ENCODE results near the gene CRB3. TPM values are rescaled to one million over a fixed set of nuclear protein-coding genes. Genes with fewer than 3 reads are reported as not detected.
A peak's percentile ranks its signal among the peaks of the same experiment; 100 is the strongest.

CRB3 gene
- total RNA-seq, 1 donor: not detected

DNA sequence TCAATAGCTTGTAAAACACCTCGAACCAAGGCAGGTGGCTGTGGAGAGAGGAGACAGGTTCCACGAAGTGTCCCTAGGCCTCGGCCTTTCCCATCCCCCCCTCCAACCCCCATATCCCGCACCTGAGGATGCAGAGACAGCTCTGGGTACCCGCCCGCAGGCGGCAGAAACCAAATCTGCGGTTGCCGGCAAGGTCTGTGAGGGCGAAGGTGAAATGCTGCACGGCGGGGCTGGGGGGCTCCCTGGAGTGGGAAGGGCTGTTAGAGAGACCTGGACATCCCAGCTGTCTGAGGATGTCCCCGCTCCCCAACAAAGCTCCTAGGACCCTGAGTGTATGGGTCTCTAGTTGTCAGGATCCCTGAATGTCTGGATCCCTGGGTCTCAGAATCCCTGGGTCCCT lies 14.7 kb downstream of the CRB3 start:
- Histone ChIP-seq H3K27ac (ENCODE audit: low read depth, low read length) (no peak overlapping the region), H4K20me1 (ENCODE audit: insufficient read depth, low read length) (no peaks in the 10 kb centered on the region), H3K36me3 (ENCODE audit: insufficient read depth, low read length) (no peaks in the 10 kb centered on the region), H3K4me2 (ENCODE audit: insufficient read depth, low read length) (no peak overlapping the region), H3K9me3 (ENCODE audit: low read depth, low read length) (no peaks in the 10 kb centered on the region), H3K27me3 (ENCODE audit: insufficient read depth, low read length) (peaks cover 9% of the 10 kb centered on the region), H3K4me3 (ENCODE audit: insufficient read depth, low read length) (no peak overlapping the region), H2AFZ (ENCODE audit: low read length) (no peak overlapping the region), H3K79me2 (ENCODE audit: insufficient read depth, low read length) (no peaks in the 10 kb centered on the region), H3K4me1 (ENCODE audit: insufficient read depth, low read length) (no peaks in the 10 kb centered on the region)
- TF ChIP-seq, protein P1, sequence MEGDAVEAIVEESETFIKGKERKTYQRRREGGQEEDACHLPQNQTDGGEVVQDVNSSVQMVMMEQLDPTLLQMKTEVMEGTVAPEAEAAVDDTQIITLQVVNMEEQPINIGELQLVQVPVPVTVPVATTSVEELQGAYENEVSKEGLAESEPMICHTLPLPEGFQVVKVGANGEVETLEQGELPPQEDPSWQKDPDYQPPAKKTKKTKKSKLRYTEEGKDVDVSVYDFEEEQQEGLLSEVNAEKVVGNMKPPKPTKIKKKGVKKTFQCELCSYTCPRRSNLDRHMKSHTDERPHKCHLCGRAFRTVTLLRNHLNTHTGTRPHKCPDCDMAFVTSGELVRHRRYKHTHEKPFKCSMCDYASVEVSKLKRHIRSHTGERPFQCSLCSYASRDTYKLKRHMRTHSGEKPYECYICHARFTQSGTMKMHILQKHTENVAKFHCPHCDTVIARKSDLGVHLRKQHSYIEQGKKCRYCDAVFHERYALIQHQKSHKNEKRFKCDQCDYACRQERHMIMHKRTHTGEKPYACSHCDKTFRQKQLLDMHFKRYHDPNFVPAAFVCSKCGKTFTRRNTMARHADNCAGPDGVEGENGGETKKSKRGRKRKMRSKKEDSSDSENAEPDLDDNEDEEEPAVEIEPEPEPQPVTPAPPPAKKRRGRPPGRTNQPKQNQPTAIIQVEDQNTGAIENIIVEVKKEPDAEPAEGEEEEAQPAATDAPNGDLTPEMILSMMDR (IDR thresholded peaks at IDR 0.05; ENCODE audit: extremely low read depth, low read depth, low read length): no peak
- DNase-seq (ENCODE audit: insufficient read length, low spot score, missing footprints): peak; percentile 8

DNA sequence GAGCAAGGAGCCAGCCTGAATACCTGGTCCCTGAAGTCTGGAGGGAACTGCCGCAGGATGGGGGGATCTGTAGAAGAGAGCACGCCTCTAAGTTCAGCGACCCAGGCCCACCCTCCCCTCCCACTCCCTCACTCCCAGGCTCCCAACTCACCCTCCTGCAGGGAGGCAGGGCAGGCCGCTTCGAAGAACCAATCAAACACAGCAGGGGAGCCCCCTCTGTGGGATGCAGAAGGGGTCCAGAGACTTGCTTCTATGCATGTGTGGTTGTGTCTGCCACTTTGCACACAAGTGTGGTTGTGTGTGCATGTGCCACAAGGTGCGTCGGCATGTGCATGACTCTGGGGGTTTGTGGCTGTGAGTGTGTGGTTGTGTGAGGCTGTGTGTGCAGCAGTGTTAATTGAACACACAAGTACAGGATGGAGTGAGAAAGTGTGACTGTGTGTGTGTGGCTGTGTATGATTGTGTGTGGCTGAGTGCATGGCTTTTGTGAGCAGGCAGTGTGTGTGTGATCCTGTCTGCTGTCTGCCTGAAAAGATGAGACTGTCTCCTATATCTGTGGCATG lies 15.8 kb downstream of the CRB3 start:
- no peaks in the 10 kb centered on the region for H3K9me3 ChIP-seq (ENCODE audit: low read depth, low read length)
- no peaks in the 10 kb centered on the region for H3K36me3 ChIP-seq (ENCODE audit: insufficient read depth, low read length)
- no peak overlapping the region for H3K4me2 ChIP-seq (ENCODE audit: insufficient read depth, low read length)
- H3K4me3 ChIP-seq (ENCODE audit: insufficient read depth, low read length): no peak overlapping the region
- peak; percentile 66 for DNase-seq (ENCODE audit: insufficient read length, low spot score, missing footprints)
- peaks cover 5% of the 10 kb centered on the region for H3K27me3 ChIP-seq (ENCODE audit: insufficient read depth, low read length)
- H2AFZ ChIP-seq (ENCODE audit: low read length): no peak overlapping the region
- no peak overlapping the region for H3K27ac ChIP-seq (ENCODE audit: low read depth, low read length)
- TF ChIP-seq, protein P1 (IDR thresholded peaks at IDR 0.05; ENCODE audit: extremely low read depth, low read depth, low read length): no peak
- H3K4me1 ChIP-seq (ENCODE audit: insufficient read depth, low read length): no peaks in the 10 kb centered on the region
- H3K79me2 ChIP-seq (ENCODE audit: insufficient read depth, low read length): no peaks in the 10 kb centered on the region
- no peaks in the 10 kb centered on the region for H4K20me1 ChIP-seq (ENCODE audit: insufficient read depth, low read length)

DNA sequence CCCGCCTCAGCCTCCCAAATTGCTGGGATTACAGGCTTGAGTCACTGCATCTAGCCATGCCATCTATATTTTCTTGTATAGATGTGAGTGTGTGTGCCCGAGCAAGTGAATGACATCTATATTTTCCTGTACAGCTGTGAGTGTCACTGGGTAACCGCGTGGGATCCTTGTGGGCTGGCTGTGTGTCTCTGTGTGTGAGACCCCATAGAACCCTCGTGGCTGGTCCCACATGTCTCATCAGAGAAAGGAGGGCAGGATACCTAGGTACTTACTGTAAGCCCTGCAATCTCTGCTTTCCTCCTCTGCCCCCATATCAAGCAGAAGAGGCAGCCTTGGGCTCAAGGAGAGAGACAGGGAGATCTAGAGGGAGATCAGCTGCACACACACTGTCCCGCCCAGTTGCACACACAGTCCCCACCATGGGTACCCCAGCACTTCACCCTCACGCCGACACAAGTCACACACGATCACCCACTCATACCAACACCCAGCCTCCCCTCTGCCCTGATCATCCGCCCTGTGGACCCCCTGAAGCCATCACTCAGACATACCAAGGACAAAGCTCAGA lies 16.9 kb downstream of the CRB3 start:
- H3K27me3 ChIP-seq (ENCODE audit: insufficient read depth, low read length): no peaks in the 10 kb centered on the region
- H2AFZ ChIP-seq (ENCODE audit: low read length): no peak overlapping the region
- no peak overlapping the region for H3K27ac ChIP-seq (ENCODE audit: low read depth, low read length)
- no peaks in the 10 kb centered on the region for H4K20me1 ChIP-seq (ENCODE audit: insufficient read depth, low read length)
- DNase-seq (ENCODE audit: insufficient read length, low spot score, missing footprints): peak; percentile 45
- H3K79me2 ChIP-seq (ENCODE audit: insufficient read depth, low read length): no peaks in the 10 kb centered on the region
- no peak overlapping the region for H3K4me2 ChIP-seq (ENCODE audit: insufficient read depth, low read length)
- no peaks in the 10 kb centered on the region for H3K9me3 ChIP-seq (ENCODE audit: low read depth, low read length)
- H3K36me3 ChIP-seq (ENCODE audit: insufficient read depth, low read length): no peaks in the 10 kb centered on the region
- H3K4me1 ChIP-seq (ENCODE audit: insufficient read depth, low read length): no peaks in the 10 kb centered on the region
- H3K4me3 ChIP-seq (ENCODE audit: insufficient read depth, low read length): no peak overlapping the region
- TF ChIP-seq, protein P1 (IDR thresholded peaks at IDR 0.05; ENCODE audit: extremely low read depth, low read depth, low read length): no peak

DNA sequence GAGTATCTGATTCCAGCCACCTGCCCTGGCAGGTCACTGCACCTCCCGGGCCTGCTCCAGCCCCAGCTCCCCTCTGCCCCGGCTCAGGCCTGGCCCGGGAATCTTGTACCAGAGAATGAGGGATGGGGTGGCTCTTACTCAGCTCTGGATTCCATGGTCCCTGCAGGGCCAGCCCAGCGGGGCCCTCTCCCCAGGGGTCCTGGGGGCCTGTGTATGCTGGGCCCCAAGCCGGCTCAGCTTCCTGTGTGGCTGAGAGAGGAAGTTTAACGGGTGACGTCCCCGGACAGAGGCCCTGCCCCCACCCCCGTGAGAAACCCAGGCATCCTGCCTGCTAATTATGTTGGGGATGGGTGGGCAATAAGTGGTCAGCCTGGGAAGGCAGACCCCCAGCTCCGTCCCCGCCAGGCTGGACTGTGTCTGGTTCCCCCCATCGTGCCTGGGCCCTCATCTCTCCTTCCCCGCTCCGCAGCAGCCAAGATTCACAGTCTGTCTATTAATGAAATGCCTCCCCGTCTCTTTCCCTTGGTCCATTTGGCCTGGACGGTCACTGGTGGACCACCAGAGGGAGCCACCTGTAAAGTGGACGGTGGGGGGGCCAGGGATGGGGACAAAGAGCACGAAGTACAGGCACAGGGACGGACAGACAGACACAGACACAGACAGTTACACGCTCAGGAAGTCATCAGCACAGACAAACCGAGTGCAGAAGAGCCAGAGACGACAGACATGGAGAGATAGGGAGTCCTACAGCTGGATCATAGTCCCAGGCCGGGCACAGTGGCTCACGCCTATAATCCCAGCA lies 17.7 kb downstream of the CRB3 start, which contains the start of gene DENND1C:
Gene DENND1C, minus strand, starts transcription at position 247 of the 802 bp plus-strand sequence. Its CDS starts 92 bp downstream, at position 155.
- H3K79me2 ChIP-seq (ENCODE audit: insufficient read depth, low read length): no peaks in the 10 kb centered on the region
- DNase-seq (ENCODE audit: insufficient read length, low spot score, missing footprints): peak; percentile 91

More for the DNA sequence above, 17.7 kb downstream of the CRB3 start, which contains the start of gene DENND1C:
- H3K36me3 ChIP-seq (ENCODE audit: insufficient read depth, low read length): no peaks in the 10 kb centered on the region
- no peak within 1 kb of the TSS for H3K4me2 ChIP-seq (ENCODE audit: insufficient read depth, low read length)
- H4K20me1 ChIP-seq (ENCODE audit: insufficient read depth, low read length): no peaks in the 10 kb centered on the region
- H3K27me3 ChIP-seq (ENCODE audit: insufficient read depth, low read length): no peaks in the 10 kb centered on the region
- H3K27ac ChIP-seq (ENCODE audit: low read depth, low read length): no peak within 1 kb of the TSS
- no peaks in the 10 kb centered on the region for H3K4me1 ChIP-seq (ENCODE audit: insufficient read depth, low read length)
- no peak within 1 kb of the TSS for H2AFZ ChIP-seq (ENCODE audit: low read length)
- TF ChIP-seq, protein P1 (IDR thresholded peaks at IDR 0.05; ENCODE audit: extremely low read depth, low read depth, low read length): peak; percentile 51
- H3K4me3 ChIP-seq (ENCODE audit: insufficient read depth, low read length): no peak within 1 kb of the TSS
- H3K9me3 ChIP-seq (ENCODE audit: low read depth, low read length): no peaks in the 10 kb centered on the region
